Suprapubic skin (tissue), 4 donors: Measurements from ENCODE around the gene B3GNT7. TPM values are rescaled to one million over a fixed set of nuclear protein-coding genes. Genes with fewer than 3 reads are reported as not detected.

Experiments used
- DNase-seq, 2 donors: peaks; one replicate each; pipeline ENCODE4 v3.0.0-alpha.2; 2019; ENCODE audit warnings: low spot score in 2 of 2
- H3K27ac ChIP-seq: fragments of 200-600 bp; sonication (generic); one replicate; pipeline ENCODE4 v1.5.1; 2019
- H3K27me3 ChIP-seq: fragments of 200-600 bp; sonication (generic); one replicate; pipeline ENCODE4 v1.5.1; 2019
- H3K36me3 ChIP-seq: fragments of 200-600 bp; sonication (generic); one replicate; pipeline ENCODE4 v1.5.1; 2019
- H3K4me1 ChIP-seq: fragments of 200-600 bp; sonication (generic); one replicate; pipeline ENCODE4 v1.5.1; 2019
- H3K4me3 ChIP-seq: fragments of 200-600 bp; sonication (generic); one replicate; pipeline ENCODE4 v1.5.1; 2019; ENCODE audit warnings: mild to moderate bottlenecking
- H3K9me3 ChIP-seq: fragments of 200-600 bp; sonication (generic); one replicate; pipeline ENCODE4 v1.5.1; 2019
- EP300 ChIP-seq: sonication (generic); formaldehyde crosslinking; IDR thresholded peaks from one replicate; pipeline ENCODE4 v1.6.1; 2017; ENCODE audit warnings: antibody characterized with exemption
- POLR2A ChIP-seq, 2 donors: fragments of 450-650 bp; IDR thresholded peaks; one replicate each; pipeline ENCODE4 v1.6.1; 2017; ENCODE audit warnings: antibody characterized with exemption in 2 of 2, mild to moderate bottlenecking in 2 of 2, moderate library complexity in 2 of 2
- POLR2AphosphoS5 ChIP-seq, 3 donors: sonication (generic); formaldehyde crosslinking; IDR thresholded peaks; one replicate each; pipeline ENCODE4 v1.6.1; 2017; ENCODE audit warnings: antibody characterized with exemption in 3 of 3
- WGBS: methylation state at CpG from one replicate; pipeline ENCODE4 v1.1.5; 2018; 5-methylcytosine and 5-hydroxymethylcytosine counted together
- total RNA-seq, 4 donors: library from RNA; depleted of rRNA; stranded (reverse); fragments of >200 nt; gene quantifications; one replicate each; pipeline ENCODE4 v1.1.0, GENCODE V29; 2016
- TF ChIP-seq, protein P1 (sequence below), 2 donors: fragments of 200-600 bp in 1 of 2; fragments of 450-650 bp in 1 of 2; sonication (generic) in 1 of 2; IDR thresholded peaks; one replicate each; pipeline ENCODE4 v1.5.1; 2016 to 2019; ENCODE audit warnings: antibody characterized with exemption in 2 of 2, mild to moderate bottlenecking in 1 of 2, moderate library complexity in 1 of 2

The B3GNT7 gene
- total RNA-seq, 4 donors from 2014 or later: 1.3 to 1.5 (median 1.4) TPM

DNA sequence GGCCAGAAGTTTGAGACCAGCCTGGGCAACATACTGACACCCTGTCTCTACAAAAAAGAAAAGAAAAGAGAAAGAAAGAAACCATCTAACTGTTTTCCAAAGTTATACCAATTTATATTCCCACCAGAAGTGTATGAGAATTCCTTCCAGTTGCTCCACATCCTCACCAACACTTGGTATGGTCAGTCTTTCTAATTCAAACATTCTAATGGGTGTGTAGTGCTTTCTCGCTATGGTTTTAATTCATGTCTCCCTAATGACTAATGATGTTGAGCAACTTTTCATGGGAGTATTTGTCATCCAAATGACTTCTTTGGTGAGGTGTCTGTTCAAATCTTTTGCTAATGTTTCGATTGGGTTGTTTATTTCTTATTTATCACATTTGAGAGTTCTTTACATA lies 10.5 kb upstream of the B3GNT7 start:
- H3K27ac ChIP-seq: no peak overlapping the region

DNA sequence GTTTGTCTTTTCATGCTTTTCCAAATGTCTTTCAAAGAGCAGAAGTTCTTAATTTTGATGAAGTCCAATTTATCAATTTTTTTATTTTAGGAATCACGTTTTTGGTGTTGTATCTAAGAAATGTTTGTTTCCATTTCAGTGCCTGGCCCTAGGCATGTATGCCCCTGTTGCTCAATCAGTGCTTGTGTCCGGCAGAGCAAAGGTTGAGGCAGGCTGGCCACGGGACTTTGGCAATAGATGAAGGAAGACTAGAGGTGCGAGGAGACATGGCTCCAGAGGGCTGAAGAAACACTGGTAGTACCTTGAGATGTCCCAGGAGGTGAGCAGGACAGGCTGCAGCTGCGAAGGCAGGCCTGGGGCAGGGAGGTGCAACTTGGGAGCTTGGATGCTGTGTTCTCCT lies 10.1 kb upstream of the B3GNT7 start:
- no peaks in the 10 kb centered on the region for H3K27me3 ChIP-seq
- H3K4me3 ChIP-seq: no peak overlapping the region
- DNase-seq: no peak
- H3K9me3 ChIP-seq: no peaks in the 10 kb centered on the region
- no peaks in the 10 kb centered on the region for H3K36me3 ChIP-seq
- no peak overlapping the region for H3K27ac ChIP-seq
- TF ChIP-seq, protein P1, sequence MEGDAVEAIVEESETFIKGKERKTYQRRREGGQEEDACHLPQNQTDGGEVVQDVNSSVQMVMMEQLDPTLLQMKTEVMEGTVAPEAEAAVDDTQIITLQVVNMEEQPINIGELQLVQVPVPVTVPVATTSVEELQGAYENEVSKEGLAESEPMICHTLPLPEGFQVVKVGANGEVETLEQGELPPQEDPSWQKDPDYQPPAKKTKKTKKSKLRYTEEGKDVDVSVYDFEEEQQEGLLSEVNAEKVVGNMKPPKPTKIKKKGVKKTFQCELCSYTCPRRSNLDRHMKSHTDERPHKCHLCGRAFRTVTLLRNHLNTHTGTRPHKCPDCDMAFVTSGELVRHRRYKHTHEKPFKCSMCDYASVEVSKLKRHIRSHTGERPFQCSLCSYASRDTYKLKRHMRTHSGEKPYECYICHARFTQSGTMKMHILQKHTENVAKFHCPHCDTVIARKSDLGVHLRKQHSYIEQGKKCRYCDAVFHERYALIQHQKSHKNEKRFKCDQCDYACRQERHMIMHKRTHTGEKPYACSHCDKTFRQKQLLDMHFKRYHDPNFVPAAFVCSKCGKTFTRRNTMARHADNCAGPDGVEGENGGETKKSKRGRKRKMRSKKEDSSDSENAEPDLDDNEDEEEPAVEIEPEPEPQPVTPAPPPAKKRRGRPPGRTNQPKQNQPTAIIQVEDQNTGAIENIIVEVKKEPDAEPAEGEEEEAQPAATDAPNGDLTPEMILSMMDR (IDR thresholded peaks at IDR 0.05): no peak
- TF ChIP-seq POLR2AphosphoS5 (IDR thresholded peaks at IDR 0.05) (no peak), EP300 (no peak), POLR2A (IDR thresholded peaks at IDR 0.05) (no peak)
- 90% methylated on average over 5 of the region's 5 CpGs for WGBS
- H3K4me1 ChIP-seq: no peaks in the 10 kb centered on the region

More for the DNA sequence above, 10.5 kb upstream of the B3GNT7 start:
- no peak overlapping the region for H3K4me3 ChIP-seq
- WGBS: 96% methylated on average over 2 of the region's 2 CpGs
- H3K27me3 ChIP-seq: no peaks in the 10 kb centered on the region
- TF ChIP-seq POLR2AphosphoS5 (IDR thresholded peaks at IDR 0.05): no peak
- TF ChIP-seq EP300: no peak
- TF ChIP-seq POLR2A (IDR thresholded peaks at IDR 0.05): no peak
- no peaks in the 10 kb centered on the region for H3K9me3 ChIP-seq
- H3K4me1 ChIP-seq: no peaks in the 10 kb centered on the region
- H3K36me3 ChIP-seq: no peaks in the 10 kb centered on the region
- no peak for DNase-seq

DNA sequence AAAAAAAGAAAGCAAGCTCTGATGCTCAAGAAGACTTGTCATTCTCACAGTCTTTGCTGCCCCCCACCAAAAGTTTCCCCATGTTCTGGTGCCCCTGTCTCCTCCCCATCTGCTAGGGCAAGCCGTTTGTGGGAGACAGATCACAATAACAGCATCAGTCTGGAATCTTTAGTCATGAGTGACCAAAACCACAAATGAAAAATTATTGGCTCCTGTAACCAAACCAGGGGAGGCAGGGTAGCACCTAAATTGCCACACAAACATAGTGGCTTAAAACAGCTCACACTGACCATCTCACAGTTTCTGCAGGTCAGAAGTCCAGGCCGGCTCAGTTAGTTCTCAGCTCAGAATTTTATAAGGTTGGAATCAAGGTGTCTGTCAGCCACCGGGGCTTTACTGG lies 9.1 kb upstream of the B3GNT7 start:
- TF ChIP-seq, protein P1 (IDR thresholded peaks at IDR 0.05): no peak
- TF ChIP-seq POLR2A (IDR thresholded peaks at IDR 0.05) (no peak), EP300 (no peak)

DNA sequence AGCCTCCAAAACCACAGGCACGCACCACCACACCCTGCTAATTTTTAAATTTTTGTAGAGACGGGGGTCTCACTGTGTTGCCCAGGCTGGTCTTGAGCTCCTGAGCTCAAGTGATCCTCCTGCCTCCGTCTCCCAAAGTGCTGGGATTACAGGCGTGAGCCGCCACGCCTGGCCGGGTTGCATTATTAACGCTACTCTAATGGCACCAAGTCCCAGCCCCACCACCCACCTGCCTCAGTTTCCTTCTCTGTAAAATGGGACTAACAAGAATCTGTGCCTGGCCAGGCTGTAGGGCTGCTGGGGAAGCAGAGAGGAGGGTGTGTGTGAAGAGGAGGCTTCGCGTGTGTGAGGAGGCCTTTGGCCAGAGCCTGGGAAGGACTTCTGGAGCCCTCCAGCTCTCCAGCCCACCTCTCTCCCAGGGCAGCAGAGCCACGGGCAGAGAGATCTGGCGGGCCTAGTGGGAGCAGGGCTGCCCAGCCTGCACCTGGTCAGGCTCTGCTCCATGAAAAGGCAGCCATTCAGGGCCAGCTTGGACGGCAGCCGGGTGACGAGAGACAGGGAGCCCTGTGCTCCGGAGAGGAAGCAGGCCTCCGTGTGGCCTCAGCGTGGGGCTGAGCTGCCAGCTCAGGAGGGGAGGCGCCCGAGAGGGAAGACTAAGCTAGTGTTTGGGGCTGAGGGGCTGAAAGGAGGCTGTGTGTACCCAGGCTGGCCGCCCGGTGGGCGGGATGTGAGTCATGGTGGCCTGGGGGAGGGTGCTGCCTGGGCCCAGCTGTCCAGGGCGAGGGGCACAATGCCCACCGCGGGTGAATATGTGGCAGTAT lies 7.4 kb upstream of the B3GNT7 start:
- no peak for DNase-seq
- 77% methylated on average over 13 of the region's 26 CpGs for WGBS
- Histone ChIP-seq H3K27ac (no peak overlapping the region), H3K4me1 (no peaks in the 10 kb centered on the region), H3K27me3 (no peaks in the 10 kb centered on the region), H3K9me3 (no peaks in the 10 kb centered on the region), H3K36me3 (no peaks in the 10 kb centered on the region), H3K4me3 (no peak overlapping the region)
- TF ChIP-seq EP300 (no peak), POLR2AphosphoS5 (IDR thresholded peaks at IDR 0.05) (no peak), POLR2A (IDR thresholded peaks at IDR 0.05) (no peak)
- TF ChIP-seq, protein P1 (IDR thresholded peaks at IDR 0.05): no peak

More for the DNA sequence above, 9.1 kb upstream of the B3GNT7 start:
- 77% methylated on average over 2 of the region's 3 CpGs for WGBS
- DNase-seq: no peak
- no peaks in the 10 kb centered on the region for H3K9me3 ChIP-seq
- no peak overlapping the region for H3K4me3 ChIP-seq
- H3K27ac ChIP-seq: no peak overlapping the region
- no peaks in the 10 kb centered on the region for H3K27me3 ChIP-seq
- no peaks in the 10 kb centered on the region for H3K36me3 ChIP-seq
- no peaks in the 10 kb centered on the region for H3K4me1 ChIP-seq

DNA sequence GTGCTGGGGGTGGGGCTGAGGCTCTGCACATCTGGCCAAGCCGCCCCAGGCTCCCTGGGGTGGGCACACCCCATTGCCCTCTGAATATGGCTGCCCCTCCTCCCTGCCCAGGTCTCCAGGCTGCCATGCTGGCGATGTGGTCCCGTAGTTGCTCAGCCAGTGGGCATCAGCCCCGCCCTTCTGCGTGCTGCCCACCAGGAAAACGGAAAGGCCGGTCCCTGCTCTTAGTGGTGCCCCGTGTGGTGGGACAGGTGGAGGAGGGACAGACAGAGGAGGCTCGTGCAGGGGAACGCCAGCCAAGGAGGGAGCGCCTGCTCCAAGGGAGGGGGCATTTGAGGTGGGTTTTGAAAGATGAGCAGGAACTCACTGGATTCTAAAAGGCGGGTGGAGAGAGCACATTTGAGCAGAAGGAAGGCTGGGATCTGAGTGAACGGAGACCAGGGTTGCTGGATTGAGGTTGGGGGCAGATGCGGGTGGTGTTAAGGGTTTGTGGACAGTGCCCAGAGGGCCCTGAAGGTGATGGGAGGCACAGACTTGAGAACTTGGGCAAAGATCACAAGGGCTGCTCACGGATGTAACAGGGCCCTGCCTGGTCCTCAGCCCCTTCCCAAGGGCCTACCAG lies 6.7 kb upstream of the B3GNT7 start:
- TF ChIP-seq POLR2A (IDR thresholded peaks at IDR 0.05): no peak
- no peak for TF ChIP-seq EP300
- TF ChIP-seq, protein P1 (IDR thresholded peaks at IDR 0.05): no peak
- TF ChIP-seq POLR2AphosphoS5 (IDR thresholded peaks at IDR 0.05): no peak
- no peaks in the 10 kb centered on the region for H3K4me1 ChIP-seq
- H3K9me3 ChIP-seq: no peaks in the 10 kb centered on the region
- 87% methylated on average over 11 of the region's 15 CpGs for WGBS
- H3K27ac ChIP-seq: no peak overlapping the region
- no peak for DNase-seq
- H3K4me3 ChIP-seq: no peak overlapping the region
- H3K36me3 ChIP-seq: no peaks in the 10 kb centered on the region
- no peaks in the 10 kb centered on the region for H3K27me3 ChIP-seq
